Measurements from ENCODE around the gene ZFC3H1. TPM values are rescaled to one million over a fixed set of nuclear protein-coding genes. Genes with fewer than 3 reads are reported as not detected.

Gene ZFC3H1
- total RNA-seq, 1 donor from 2014 or later = 51.7 TPM

DNA sequence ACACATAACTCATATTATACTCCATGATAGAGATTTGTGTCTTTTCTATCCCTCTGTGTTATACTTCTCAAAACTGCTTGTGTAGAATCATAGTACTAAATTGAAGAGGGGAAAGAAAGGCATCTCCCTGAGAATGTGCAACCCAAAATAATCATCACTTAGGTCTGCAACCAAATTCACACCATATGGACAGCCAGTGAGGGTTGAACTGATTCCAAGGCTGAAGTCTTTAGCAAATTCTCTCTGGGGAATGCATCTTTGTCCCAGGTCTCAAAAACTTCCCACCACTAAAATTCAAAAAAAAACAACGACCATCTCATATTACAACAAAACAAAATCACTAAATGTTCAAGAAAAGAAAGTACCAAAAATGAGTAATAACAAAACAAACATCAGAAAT lies 11.0 kb downstream of the ZFC3H1 start:
- Histone ChIP-seq H3K9me3 (ENCODE audit: insufficient read depth, low read depth, low read length) (no peaks in the 10 kb centered on the region), H3K4me3 (ENCODE audit: insufficient read depth, low read depth, low read length) (no peak overlapping the region), H3K27me3 (ENCODE audit: insufficient read depth, low read length) (no peaks in the 10 kb centered on the region), H3K36me3 (ENCODE audit: insufficient read depth, low read length) (peaks cover 35% of the 10 kb centered on the region), H3K79me2 (ENCODE audit: insufficient read depth, low read length) (peaks cover 100% of the 10 kb centered on the region), H3K4me1 (ENCODE audit: insufficient read depth, low read length) (no peaks in the 10 kb centered on the region), H3K4me2 (ENCODE audit: low read length) (no peak overlapping the region), H4K20me1 (ENCODE audit: insufficient read depth, low read length) (peaks cover 76% of the 10 kb centered on the region), H3K9ac (ENCODE audit: low read length) (no peak overlapping the region), H3K27ac (ENCODE audit: low read depth, low read length) (no peak overlapping the region), H2AFZ (ENCODE audit: low read depth, low read length) (no peak overlapping the region)
- Mint-ChIP-seq H3K36me3 (ENCODE audit: low read depth, unreplicated experiment) (peaks cover 18% of the 10 kb centered on the region), H3K4me3 (ENCODE audit: unreplicated experiment) (no peak overlapping the region), H3K27ac (ENCODE audit: unreplicated experiment) (no peak overlapping the region), H3K27me3 (ENCODE audit: low read depth, unreplicated experiment) (no peaks in the 10 kb centered on the region), H3K9me3 (ENCODE audit: unreplicated experiment) (no peaks in the 10 kb centered on the region), H3K4me1 (ENCODE audit: low read depth, unreplicated experiment) (peaks cover 20% of the 10 kb centered on the region)
- DNase-seq (ENCODE audit: low read depth) (no peak), FAIRE-seq (no peak)
- TF ChIP-seq, protein P1, sequence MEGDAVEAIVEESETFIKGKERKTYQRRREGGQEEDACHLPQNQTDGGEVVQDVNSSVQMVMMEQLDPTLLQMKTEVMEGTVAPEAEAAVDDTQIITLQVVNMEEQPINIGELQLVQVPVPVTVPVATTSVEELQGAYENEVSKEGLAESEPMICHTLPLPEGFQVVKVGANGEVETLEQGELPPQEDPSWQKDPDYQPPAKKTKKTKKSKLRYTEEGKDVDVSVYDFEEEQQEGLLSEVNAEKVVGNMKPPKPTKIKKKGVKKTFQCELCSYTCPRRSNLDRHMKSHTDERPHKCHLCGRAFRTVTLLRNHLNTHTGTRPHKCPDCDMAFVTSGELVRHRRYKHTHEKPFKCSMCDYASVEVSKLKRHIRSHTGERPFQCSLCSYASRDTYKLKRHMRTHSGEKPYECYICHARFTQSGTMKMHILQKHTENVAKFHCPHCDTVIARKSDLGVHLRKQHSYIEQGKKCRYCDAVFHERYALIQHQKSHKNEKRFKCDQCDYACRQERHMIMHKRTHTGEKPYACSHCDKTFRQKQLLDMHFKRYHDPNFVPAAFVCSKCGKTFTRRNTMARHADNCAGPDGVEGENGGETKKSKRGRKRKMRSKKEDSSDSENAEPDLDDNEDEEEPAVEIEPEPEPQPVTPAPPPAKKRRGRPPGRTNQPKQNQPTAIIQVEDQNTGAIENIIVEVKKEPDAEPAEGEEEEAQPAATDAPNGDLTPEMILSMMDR (IDR thresholded peaks at IDR 0.05; ENCODE audit: insufficient read depth, low read depth, low read length) = no peak
- no peak for TF ChIP-seq EZH2 (IDR thresholded peaks at IDR 0.05; ENCODE audit: insufficient read depth, low read length)

DNA sequence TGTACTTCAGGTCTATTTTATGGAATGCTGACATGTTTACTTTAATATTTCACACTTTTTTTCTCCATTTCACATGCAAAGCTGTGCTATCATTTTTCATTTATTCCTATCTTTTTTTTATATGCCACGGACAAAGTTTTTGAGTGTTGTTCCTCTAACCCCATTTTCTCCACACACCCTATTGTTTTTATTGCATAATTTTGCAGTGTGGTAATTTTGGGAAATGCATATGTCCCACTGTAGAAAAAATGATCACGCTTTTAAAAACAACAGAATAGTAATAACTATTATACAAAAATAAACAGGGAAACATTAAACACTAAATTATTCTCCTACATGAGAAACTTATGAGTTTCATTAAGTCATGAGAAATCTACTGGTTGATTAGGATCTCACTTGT lies 14.2 kb downstream of the ZFC3H1 start:
- H3K9me3 Mint-ChIP-seq (ENCODE audit: unreplicated experiment) = no peaks in the 10 kb centered on the region
- TF ChIP-seq EZH2 (IDR thresholded peaks at IDR 0.05; ENCODE audit: insufficient read depth, low read length) = no peak
- TF ChIP-seq, protein P1 (IDR thresholded peaks at IDR 0.05; ENCODE audit: insufficient read depth, low read depth, low read length) = no peak
- H3K36me3 Mint-ChIP-seq (ENCODE audit: low read depth, unreplicated experiment) = peaks cover 18% of the 10 kb centered on the region
- Histone ChIP-seq H3K79me2 (ENCODE audit: insufficient read depth, low read length) (peaks cover 96% of the 10 kb centered on the region), H3K27ac (ENCODE audit: low read depth, low read length) (no peak overlapping the region), H3K9me3 (ENCODE audit: insufficient read depth, low read depth, low read length) (no peaks in the 10 kb centered on the region), H4K20me1 (ENCODE audit: insufficient read depth, low read length) (peaks cover 62% of the 10 kb centered on the region), H3K36me3 (ENCODE audit: insufficient read depth, low read length) (peaks cover 41% of the 10 kb centered on the region), H3K27me3 (ENCODE audit: insufficient read depth, low read length) (no peaks in the 10 kb centered on the region), H3K4me3 (ENCODE audit: insufficient read depth, low read depth, low read length) (no peak overlapping the region), H3K4me2 (ENCODE audit: low read length) (no peak overlapping the region), H2AFZ (ENCODE audit: low read depth, low read length) (no peak overlapping the region), H3K4me1 (ENCODE audit: insufficient read depth, low read length) (no peaks in the 10 kb centered on the region), H3K9ac (ENCODE audit: low read length) (no peak overlapping the region)
- FAIRE-seq (no peak), DNase-seq (ENCODE audit: low read depth) (no peak)
- H3K27ac Mint-ChIP-seq (ENCODE audit: unreplicated experiment) = no peak overlapping the region
- H3K27me3 Mint-ChIP-seq (ENCODE audit: low read depth, unreplicated experiment) = no peaks in the 10 kb centered on the region
- H3K4me3 Mint-ChIP-seq (ENCODE audit: unreplicated experiment) = no peak overlapping the region
- peaks cover under 1% of the 10 kb centered on the region for H3K4me1 Mint-ChIP-seq (ENCODE audit: low read depth, unreplicated experiment)

DNA sequence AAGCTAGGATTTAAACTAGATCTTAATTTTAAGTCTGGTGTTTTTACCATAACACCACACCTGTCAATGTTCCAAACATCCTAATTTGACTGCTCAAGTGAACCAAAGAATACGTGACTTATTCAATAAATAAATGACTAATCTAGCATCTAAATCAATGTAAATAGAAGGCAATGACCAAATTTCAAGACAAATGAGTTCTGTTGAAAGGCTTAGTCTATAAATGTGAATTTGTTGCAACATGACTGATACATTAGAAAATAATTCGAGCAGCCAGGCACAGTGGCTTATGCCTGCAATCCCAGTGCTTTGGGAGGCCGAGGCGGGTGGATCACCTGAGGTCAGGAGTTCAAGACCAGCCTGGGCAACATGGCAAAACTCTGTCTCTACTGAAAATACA lies 15.1 kb downstream of the ZFC3H1 start:
- Mint-ChIP-seq H3K36me3 (ENCODE audit: low read depth, unreplicated experiment) (peaks cover 16% of the 10 kb centered on the region), H3K27ac (ENCODE audit: unreplicated experiment) (no peak overlapping the region), H3K4me1 (ENCODE audit: low read depth, unreplicated experiment) (no peaks in the 10 kb centered on the region), H3K9me3 (ENCODE audit: unreplicated experiment) (no peaks in the 10 kb centered on the region), H3K27me3 (ENCODE audit: low read depth, unreplicated experiment) (no peaks in the 10 kb centered on the region), H3K4me3 (ENCODE audit: unreplicated experiment) (no peak overlapping the region)
- TF ChIP-seq EZH2 (IDR thresholded peaks at IDR 0.05; ENCODE audit: insufficient read depth, low read length) = no peak
- TF ChIP-seq, protein P1 (IDR thresholded peaks at IDR 0.05; ENCODE audit: insufficient read depth, low read depth, low read length) = no peak
- H3K36me3 ChIP-seq (ENCODE audit: insufficient read depth, low read length) = peaks cover 49% of the 10 kb centered on the region
- no peak overlapping the region for H3K4me2 ChIP-seq (ENCODE audit: low read length)
- no peaks in the 10 kb centered on the region for H3K9me3 ChIP-seq (ENCODE audit: insufficient read depth, low read depth, low read length)
- H3K27me3 ChIP-seq (ENCODE audit: insufficient read depth, low read length) = no peaks in the 10 kb centered on the region
- H3K9ac ChIP-seq (ENCODE audit: low read length) = no peak overlapping the region
- H3K79me2 ChIP-seq (ENCODE audit: insufficient read depth, low read length) = peaks cover 93% of the 10 kb centered on the region
- no peaks in the 10 kb centered on the region for H3K4me1 ChIP-seq (ENCODE audit: insufficient read depth, low read length)
- FAIRE-seq = peak; percentile 9
- H3K27ac ChIP-seq (ENCODE audit: low read depth, low read length) = no peak overlapping the region
- H4K20me1 ChIP-seq (ENCODE audit: insufficient read depth, low read length) = peaks cover 53% of the 10 kb centered on the region
- H3K4me3 ChIP-seq (ENCODE audit: insufficient read depth, low read depth, low read length) = no peak overlapping the region
- H2AFZ ChIP-seq (ENCODE audit: low read depth, low read length) = no peak overlapping the region
- no peak for DNase-seq (ENCODE audit: low read depth)
